ENCODE results near the gene JAKMIP2. TPM values are rescaled to one million over a fixed set of nuclear protein-coding genes. Genes with fewer than 3 reads are reported as not detected.

The JAKMIP2 gene
- total RNA-seq, 1 experiment from 2014 or later: not detected

GRCh38 chr5:147789820-147790219, 7.3 kb upstream of the JAKMIP2 start:
- ChIA-PET POLR2A (no interaction called here), CTCF (no interaction called here), RAD21 (ENCODE audit: low non-redundant PET in 1 of 2, low total read pairs in 2 of 2, uncharacterized antibody in 2 of 2, unreplicated experiment in 2 of 2) (no interaction called here)
- H3K27ac ChIP-seq (ENCODE audit: low read depth, low read length): no peak overlapping the region
- H4K20me1 ChIP-seq (ENCODE audit: insufficient read depth): no peaks in the 10 kb centered on the region
- ATAC-seq: no peak
- H3K9me3 ChIP-seq (ENCODE audit: control insufficient read depth in 1 of 2, insufficient read depth in 1 of 2, low read depth in 1 of 2, low read length in 2 of 2): no peaks in the 10 kb centered on the region
- no peaks in the 10 kb centered on the region for H3K4me1 ChIP-seq (ENCODE audit: control insufficient read depth in 1 of 2, insufficient read depth in 2 of 2, low read length in 2 of 2)
- no TSS peak for BruUV-seq (replicated peaks)
- H3K9me2 ChIP-seq (ENCODE audit: insufficient read depth): no peaks in the 10 kb centered on the region
- intact Hi-C loops (cut with micrococcal nuclease): no loop called here
- no peak overlapping the region for H3K4me3 ChIP-seq (replicated peaks in 1 of 2; ENCODE audit: low read depth in 1 of 2, low read length in 2 of 2)
- H2AFZ ChIP-seq (ENCODE audit: low read depth, low read length, poor library complexity, severe bottlenecking): no peak overlapping the region
- DNase-seq (ENCODE audit: low read depth, low spot score): no peak
- no peak overlapping the region for H3K9ac ChIP-seq (ENCODE audit: low read length)
- no peak overlapping the region for H3K4me2 ChIP-seq (ENCODE audit: low read length)
- no peaks in the 10 kb centered on the region for H3K36me3 ChIP-seq (ENCODE audit: control insufficient read depth in 1 of 2, insufficient read depth in 2 of 2, low read length in 2 of 2)
- H3K27me3 ChIP-seq (ENCODE audit: insufficient read depth, low read length): no peaks in the 10 kb centered on the region; the same call in 1 of the 2 replicates
- TF ChIP-seq CTCF (IDR thresholded peaks at IDR 0.05 in 2 of 3, conservative IDR thresholded peaks at IDR 0.05 in 1 of 3; ENCODE audit: borderline replicate concordance in 1 of 3, insufficient read depth in 1 of 3, low read depth in 2 of 3, low read length in 2 of 3) (no peak), ZBTB33 (IDR thresholded peaks at IDR 0.05; ENCODE audit: extremely low read depth, insufficient replicate concordance, low read length) (no peak), EGR1 (IDR thresholded peaks at IDR 0.05; ENCODE audit: low read depth) (no peak)
- H3K79me2 ChIP-seq (ENCODE audit: insufficient read depth, low read length): no peaks in the 10 kb centered on the region

- no TSS peak for BruUV-seq (replicated peaks)
- H3K79me2 ChIP-seq (ENCODE audit: insufficient read depth, low read length): no peaks in the 10 kb centered on the region
- CTCF ChIA-PET: no interaction called here
Observed at GRCh38 chr5:147788023-147788422, 5.5 kb upstream of the JAKMIP2 start.

More at GRCh38 chr5:147788023-147788422, 5.5 kb upstream of the JAKMIP2 start:
- ATAC-seq: no peak
- POLR2A ChIA-PET: no interaction called here
- H3K4me1 ChIP-seq (ENCODE audit: control insufficient read depth in 1 of 2, insufficient read depth in 2 of 2, low read length in 2 of 2): no peaks in the 10 kb centered on the region
- no peak overlapping the region for H3K9ac ChIP-seq (ENCODE audit: low read length)
- DNase-seq (ENCODE audit: low read depth, low spot score): no peak
- H3K9me2 ChIP-seq (ENCODE audit: insufficient read depth): no peaks in the 10 kb centered on the region
- no peaks in the 10 kb centered on the region for H3K27me3 ChIP-seq (ENCODE audit: insufficient read depth, low read length)
- no peak overlapping the region for H3K4me3 ChIP-seq (replicated peaks in 1 of 2; ENCODE audit: low read depth in 1 of 2, low read length in 2 of 2)
- no peak overlapping the region for H2AFZ ChIP-seq (ENCODE audit: low read depth, low read length, poor library complexity, severe bottlenecking)
- H3K27ac ChIP-seq (ENCODE audit: low read depth, low read length): no peak overlapping the region
- H4K20me1 ChIP-seq (ENCODE audit: insufficient read depth): no peaks in the 10 kb centered on the region
- no peak overlapping the region for H3K4me2 ChIP-seq (ENCODE audit: low read length)
- intact Hi-C loops (cut with micrococcal nuclease): no loop called here
- H3K36me3 ChIP-seq (ENCODE audit: control insufficient read depth in 1 of 2, insufficient read depth in 2 of 2, low read length in 2 of 2): no peaks in the 10 kb centered on the region
- TF ChIP-seq EZH2phosphoT487 (IDR thresholded peaks at IDR 0.05; ENCODE audit: borderline replicate concordance) (no peak), EZH2 (IDR thresholded peaks at IDR 0.05) (no peak), SRF (IDR thresholded peaks at IDR 0.05; ENCODE audit: low read depth) (no peak), REST (IDR thresholded peaks at IDR 0.05; ENCODE audit: low read depth) (no peak)
- RAD21 ChIA-PET (ENCODE audit: low non-redundant PET in 1 of 2, low total read pairs in 2 of 2, uncharacterized antibody in 2 of 2, unreplicated experiment in 2 of 2): no interaction called here
- no peaks in the 10 kb centered on the region for H3K9me3 ChIP-seq (ENCODE audit: control insufficient read depth in 1 of 2, insufficient read depth in 1 of 2, low read depth in 1 of 2, low read length in 2 of 2)

Data from HCT116 (cell line).